GM18909 (cell line): ENCODE results near the gene TTF2.

Source experiments
- ATAC-seq: cut with Tn5 transposase; IDR thresholded peaks from one replicate; pipeline ENCODE4 v1.9.1; 2021; ENCODE audit warnings: mild to moderate bottlenecking; ENCODE audit not compliant: unreplicated experiment, poor library complexity

The TTF2 gene

GRCh38 chr1:117059678-117060440, at the start of gene TTF2:
Gene TTF2 (plus strand): TSS chr1:117060326. CDS start chr1:117060347, 21 bp downstream.
- peak; percentile 94 for ATAC-seq

- ATAC-seq: no peak
Measured at GRCh38 chr1:117011334-117011733, 48.8 kb upstream of the TTF2 start.

DNA sequence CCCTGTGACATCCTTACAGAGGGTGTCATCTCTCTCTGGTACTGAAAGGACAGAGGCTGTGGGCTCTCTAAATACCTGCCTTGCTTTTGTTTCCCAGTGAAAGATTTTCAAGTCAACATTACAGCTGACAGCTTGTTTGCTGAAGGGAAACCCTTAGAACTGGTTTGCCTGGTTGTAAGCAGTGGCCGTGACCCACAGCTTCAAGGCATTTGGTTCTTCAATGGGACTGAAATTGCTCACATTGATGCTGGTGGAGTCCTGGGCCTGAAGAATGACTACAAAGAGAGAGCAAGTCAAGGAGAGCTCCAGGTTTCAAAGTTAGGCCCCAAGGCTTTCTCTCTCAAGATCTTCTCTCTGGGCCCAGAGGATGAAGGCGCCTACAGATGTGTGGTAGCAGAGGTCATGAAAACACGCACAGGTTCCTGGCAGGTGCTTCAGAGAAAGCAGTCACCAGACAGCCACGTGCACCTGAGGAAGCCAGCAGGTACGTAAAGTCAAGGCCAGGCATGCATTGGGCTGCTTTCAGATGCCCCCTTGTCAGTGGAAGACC, 46.7 kb upstream of the TTF2 start:
- ATAC-seq: no peak

- ATAC-seq: no peak
Measured at GRCh38 chr1:117014209-117014608, 45.9 kb upstream of the TTF2 start.

- ATAC-seq: no peak
Measured at GRCh38 chr1:117015724-117016123, 44.4 kb upstream of the TTF2 start.

- ATAC-seq: no peak
Measured at GRCh38 chr1:117017062-117017461, 43.1 kb upstream of the TTF2 start.

- peak; percentile 44 for ATAC-seq
Measured at GRCh38 chr1:117017648-117018047, 42.5 kb upstream of the TTF2 start.

DNA sequence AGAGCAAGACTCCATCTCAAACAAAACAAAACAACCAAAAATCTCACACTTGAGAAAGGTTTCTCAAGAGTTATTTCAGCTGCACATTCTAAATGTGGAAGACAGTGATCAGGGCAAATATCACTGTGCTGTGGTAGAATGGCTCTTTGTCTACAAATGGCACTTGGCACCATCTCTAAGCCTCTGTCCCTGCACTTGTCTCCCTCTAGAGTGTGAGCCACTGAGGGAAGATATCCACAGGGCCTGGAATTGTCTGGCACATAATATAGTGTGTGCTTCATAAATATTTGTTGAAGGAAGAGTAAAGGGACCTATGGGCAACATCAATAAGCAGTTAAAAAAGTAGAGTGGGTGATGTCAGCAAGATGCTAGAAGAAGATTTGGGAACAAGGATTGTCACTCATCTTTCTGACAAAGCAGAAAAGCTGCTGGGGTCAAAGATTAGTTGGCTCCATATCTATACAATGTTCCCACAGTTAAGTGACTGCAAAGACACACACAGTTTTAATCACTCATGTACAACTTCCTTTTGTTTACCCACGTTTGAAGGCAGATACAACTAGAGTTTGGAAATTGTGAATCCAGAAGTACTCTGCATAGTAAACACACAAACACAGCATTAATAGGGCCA, 39.5 kb upstream of the TTF2 start:
- ATAC-seq: no peak

GRCh38 chr1:117022114-117022513, 38.0 kb upstream of the TTF2 start:
- ATAC-seq: no peak

- no peak for ATAC-seq
Measured at GRCh38 chr1:117025568-117025967, 34.6 kb upstream of the TTF2 start.

DNA sequence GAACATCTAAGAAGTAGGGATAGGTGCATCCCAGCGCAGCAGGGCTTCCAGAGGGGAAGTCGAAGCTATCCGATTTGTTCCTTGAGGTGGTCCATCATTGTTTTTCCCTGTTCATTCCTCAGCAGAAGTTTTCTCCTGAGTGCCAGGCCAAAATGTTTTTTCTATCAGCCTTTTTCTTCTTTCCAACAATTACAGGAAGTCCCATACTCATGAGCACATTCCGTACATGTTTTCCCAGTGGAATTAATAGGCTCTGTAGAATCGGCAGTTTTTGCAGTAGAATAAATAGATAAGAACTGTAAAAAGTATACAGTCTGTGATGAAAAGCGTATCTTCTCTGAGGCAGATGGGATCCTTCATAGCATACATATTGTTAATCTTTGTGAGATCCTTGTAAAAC, 33.8 kb upstream of the TTF2 start:
- no peak for ATAC-seq

DNA sequence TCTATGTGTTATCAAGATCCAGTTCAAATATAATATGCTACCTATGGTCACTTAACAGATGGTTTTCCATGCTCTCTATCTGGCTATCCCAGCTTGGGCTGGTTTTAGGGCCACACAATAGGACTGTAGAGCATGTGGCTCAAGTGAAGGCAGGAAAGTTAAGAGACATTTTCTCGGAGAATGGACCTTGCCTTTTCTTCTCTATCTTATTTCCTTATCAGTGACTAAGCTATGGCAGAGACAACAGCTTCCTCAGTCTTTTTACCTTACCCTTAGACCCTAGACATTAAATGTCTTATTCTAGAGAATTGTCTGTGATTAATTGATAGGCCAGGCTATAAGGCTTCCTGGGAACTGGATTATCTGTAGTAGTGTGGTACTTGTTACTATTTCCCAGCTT, 30.4 kb upstream of the TTF2 start:
- ATAC-seq: no peak

DNA sequence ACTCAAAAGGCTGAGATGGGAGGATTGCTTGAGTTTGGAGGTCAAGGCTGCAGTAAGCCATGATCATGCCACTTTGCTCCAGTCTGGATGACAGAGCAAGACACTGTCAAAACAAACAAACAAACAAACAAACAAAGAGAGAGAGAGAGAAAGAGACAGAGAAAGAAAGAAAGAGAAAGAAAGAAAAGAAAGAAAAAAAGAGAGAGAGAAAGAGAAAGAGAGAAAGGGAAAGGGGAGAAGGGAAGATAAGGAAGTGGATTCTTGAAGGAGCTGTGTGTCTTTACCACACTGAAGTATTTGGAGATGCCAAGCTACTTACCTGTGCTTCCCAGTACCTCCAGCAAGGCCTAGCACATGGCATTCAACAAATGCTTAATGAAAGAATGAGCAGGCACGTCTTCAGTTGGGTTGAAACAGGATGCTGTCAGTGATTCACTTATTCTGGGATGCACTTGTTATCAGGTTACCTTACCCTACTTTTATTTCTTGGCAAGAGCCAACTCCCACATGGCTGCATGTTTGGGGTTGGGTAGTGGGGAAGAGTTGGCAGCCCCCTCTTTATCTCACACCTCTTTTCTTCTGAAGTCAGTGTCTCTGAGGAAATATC, 29.8 kb upstream of the TTF2 start:
- ATAC-seq: no peak

GRCh38 chr1:117032266-117032665, 27.9 kb upstream of the TTF2 start:
- ATAC-seq: no peak

DNA sequence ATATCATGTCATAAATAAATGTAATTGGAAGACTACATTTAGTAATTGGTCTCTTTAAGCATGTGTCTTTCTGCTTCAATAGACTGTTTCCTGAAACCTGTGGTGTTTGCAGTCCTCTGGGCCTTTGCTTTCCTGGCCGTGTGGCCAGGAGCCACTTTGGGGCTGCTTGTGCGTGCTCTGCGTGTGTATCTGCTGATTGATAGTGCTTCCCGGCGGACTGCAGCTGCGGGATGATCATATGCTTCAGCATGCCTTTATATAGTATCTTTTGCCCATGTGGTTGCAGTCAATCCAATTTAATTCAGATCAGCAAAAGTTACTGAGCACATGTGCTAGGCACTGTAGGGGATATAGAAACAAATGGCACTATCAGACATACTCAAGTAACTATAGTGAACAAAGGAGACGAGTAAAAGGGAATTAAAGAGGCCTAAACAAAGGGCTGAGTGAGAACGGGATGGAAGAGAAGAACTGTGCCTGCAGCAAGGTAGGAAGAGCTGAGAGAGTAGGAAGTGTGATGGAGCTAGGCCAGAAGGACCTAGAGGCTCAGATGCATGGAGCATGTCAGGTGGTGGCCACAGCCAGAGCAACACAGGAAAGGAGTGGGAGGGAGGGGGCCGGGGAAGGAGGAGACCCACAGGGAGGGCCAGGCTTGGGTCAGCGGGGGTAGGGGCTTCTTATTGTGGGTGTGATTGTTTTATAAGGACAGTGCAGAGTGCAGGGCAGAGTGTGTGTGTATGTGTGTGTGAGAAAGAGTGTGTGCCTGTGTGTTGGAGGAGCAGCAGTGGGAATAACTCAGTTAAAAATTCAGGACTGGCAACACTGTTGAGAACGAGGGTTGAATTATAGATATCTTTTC, 27.2 kb upstream of the TTF2 start:
- no peak for ATAC-seq

DNA sequence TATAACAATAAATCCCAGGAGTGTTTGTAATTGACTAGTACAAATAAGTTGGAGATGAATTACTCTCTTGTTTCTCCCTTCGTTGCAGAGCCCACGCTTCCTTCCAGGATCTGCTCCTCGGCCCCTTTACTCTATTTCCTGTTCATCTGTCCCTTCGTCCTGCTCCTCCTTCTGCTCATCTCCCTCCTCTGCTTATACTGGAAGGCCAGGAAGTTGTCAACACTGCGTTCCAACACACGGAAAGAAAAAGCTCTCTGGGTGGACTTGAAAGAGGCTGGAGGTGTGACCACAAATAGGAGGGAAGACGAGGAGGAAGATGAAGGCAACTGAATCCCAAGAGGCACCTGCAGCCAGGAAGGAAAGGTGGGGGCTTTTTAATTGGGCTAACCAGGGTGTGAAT, 26.4 kb upstream of the TTF2 start:
- ATAC-seq: no peak

DNA sequence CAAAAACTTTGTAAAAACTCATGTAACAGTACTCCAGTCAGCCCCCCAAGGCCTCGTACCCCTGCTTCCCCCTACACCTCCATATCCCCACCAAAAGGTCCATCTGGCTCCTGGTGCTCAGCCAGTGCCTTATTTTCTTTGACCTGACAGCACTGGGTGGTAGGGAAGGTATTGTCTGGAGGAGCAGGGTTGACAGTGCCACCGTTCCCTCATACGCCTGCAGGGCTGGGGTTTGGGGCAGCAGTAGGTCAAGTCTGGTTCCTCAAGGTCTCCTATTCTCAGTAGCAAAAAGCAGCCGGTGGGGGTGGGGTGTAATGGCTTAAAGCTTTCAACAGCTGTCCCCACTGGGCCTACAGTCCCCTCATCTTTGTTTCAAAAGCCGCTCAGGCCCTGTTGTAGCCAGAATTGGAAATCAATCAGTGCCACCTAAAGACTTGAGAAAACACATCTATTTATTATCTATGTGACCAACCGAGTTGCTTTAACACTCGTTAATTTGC, 25.3 kb upstream of the TTF2 start:
- no peak for ATAC-seq

- no peak for ATAC-seq
Measured at GRCh38 chr1:117036018-117036461, 24.1 kb upstream of the TTF2 start.

DNA sequence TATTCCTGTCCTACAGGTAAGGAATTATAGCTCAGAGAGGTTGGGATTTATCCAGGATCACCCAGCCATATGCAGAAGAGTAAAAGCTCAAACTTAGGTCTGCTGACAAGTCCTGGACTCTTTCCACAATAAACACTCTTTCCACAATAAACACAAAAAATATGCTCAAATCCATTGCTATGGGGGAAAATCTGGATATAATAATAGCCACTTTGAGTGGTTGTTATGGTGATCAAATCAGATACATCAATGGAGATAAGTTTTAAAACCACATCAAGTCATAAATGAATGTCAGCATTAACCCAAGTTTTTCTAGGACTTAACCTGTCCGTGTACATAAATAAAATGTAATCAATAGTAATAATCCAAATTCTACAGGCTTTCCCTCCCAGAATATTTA, 22.3 kb upstream of the TTF2 start:
- ATAC-seq: no peak

GRCh38 chr1:117038236-117038635, 21.9 kb upstream of the TTF2 start:
- no peak for ATAC-seq
